ENCODE data around the gene EFEMP1.

The EFEMP1 gene

DNA sequence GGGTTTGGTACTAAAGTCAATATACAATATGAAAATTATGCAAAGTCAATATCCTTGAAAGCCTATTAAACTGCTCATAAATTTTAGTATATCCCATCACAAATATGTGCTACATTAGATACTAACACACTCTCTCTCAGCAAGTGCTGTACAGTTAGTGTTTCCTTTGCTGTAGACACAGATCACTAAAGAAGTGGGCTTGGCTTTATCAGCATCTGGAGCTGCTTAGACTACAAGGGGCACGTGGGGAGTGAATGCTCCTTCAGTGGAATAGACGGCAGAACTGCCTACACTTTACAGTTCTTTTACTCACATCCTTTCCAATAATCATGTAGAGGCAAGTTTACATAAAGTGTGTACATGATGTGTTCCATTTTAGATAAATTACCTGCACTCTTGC, 26.0 kb upstream of the EFEMP1 start:
- 40% methylated on average over 1 of the region's 2 CpGs for WGBS (ENCODE audit: insufficient coverage)
- ChIA-PET POLR2A (no interaction called here), CTCF (no interaction called here)
- no peak overlapping the region for H3K27ac ChIP-seq (ENCODE audit: insufficient read depth in 1 of 2, low read depth in 1 of 2, low read length in 2 of 2, poor library complexity in 1 of 2, severe bottlenecking in 2 of 2)
- no peak overlapping the region for H3K4me3 ChIP-seq (ENCODE audit: control insufficient read depth in 1 of 7, extremely low read depth in 1 of 7, insufficient read depth in 4 of 7, low read depth in 2 of 7, low read length in 6 of 7)
- no peaks in the 10 kb centered on the region for H3K36me3 ChIP-seq (ENCODE audit: control insufficient read depth in 4 of 4, insufficient read depth in 4 of 4, low read length in 3 of 4)
- H3K4me1 ChIP-seq (ENCODE audit: control extremely low read depth in 1 of 4, control insufficient read depth in 4 of 4, insufficient read depth in 4 of 4, low read length in 3 of 4) = no peaks in the 10 kb centered on the region
- peaks cover 0 to 2% (median 0%) of the 10 kb centered on the region in 5 experiments for H3K27me3 ChIP-seq (replicated peaks in 2 of 5; ENCODE audit: control insufficient read depth in 4 of 5, insufficient read depth in 5 of 5, low read length in 4 of 5)
- H3K9me3 ChIP-seq (ENCODE audit: control extremely low read depth in 1 of 5, control insufficient read depth in 4 of 5, insufficient read depth in 2 of 5, low read depth in 1 of 5, low read length in 4 of 5) = no peaks in the 10 kb centered on the region
- DNase-seq = no peak

GRCh38 chr2:55949211-55949610, 25.6 kb upstream of the EFEMP1 start:
- DNase-seq = peak; percentile 2 to 30 (median 30)
- Histone ChIP-seq H3K9me3 (ENCODE audit: control extremely low read depth in 1 of 5, control insufficient read depth in 4 of 5, insufficient read depth in 2 of 5, low read depth in 1 of 5, low read length in 4 of 5) (no peaks in the 10 kb centered on the region), H3K27me3 (replicated peaks in 2 of 5; ENCODE audit: control insufficient read depth in 4 of 5, insufficient read depth in 5 of 5, low read length in 4 of 5) (peaks cover 0 to 2% (median 0%) of the 10 kb centered on the region in 5 experiments), H3K4me1 (ENCODE audit: control extremely low read depth in 1 of 4, control insufficient read depth in 4 of 4, insufficient read depth in 4 of 4, low read length in 3 of 4) (no peaks in the 10 kb centered on the region), H3K27ac (ENCODE audit: insufficient read depth in 1 of 2, low read depth in 1 of 2, low read length in 2 of 2, poor library complexity in 1 of 2, severe bottlenecking in 2 of 2) (no peak overlapping the region), H3K36me3 (ENCODE audit: control insufficient read depth in 4 of 4, insufficient read depth in 4 of 4, low read length in 3 of 4) (no peaks in the 10 kb centered on the region), H3K4me3 (ENCODE audit: control insufficient read depth in 1 of 7, extremely low read depth in 1 of 7, insufficient read depth in 4 of 7, low read depth in 2 of 7, low read length in 6 of 7) (no peak overlapping the region)
- ChIA-PET POLR2A (no interaction called here), CTCF (interaction anchor here (1.8 kb wide), 1 partner anchor 13 kb away, joined by 6 read pairs; no protein-coding TSS in a partner anchor)

DNA sequence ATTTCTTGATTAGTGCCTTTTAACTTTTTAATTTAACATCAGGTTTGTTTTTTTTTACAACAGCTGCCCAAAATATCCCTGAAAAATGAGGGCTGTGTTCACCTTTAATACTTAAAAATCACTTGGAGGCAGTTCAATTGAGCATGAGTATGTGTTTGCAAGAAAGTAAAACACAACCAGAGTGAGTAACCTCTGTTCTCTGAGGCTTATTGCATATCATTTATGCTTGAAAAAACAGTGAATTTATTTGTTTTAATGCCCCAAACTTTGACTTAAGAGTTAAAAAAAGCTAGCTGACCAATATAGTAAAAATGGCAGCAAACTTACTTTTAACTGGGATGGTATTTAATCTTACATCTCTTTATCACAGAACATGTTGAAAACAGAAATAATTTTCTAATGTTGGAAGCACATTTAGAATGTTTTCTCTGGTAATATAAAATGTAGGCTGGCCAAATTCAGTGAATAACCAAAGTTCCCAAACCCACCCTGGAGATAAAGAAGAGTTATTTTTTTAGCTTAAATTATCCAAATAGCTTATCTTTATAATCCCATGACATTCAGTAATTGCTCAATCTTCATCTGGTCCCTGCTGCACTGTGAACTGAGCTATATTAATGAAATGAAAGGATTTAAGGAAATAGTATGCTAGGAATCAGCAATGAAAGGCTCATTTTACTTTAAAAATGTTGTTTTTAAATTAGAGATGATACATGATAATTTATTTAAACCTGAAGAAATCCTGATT, 24.8 kb upstream of the EFEMP1 start:
- ChIA-PET POLR2A (no interaction called here), CTCF (interaction anchor here (1.8 kb wide), 1 partner anchor 14 kb away, joined by 6 read pairs; no protein-coding TSS in a partner anchor)
- Histone ChIP-seq H3K4me3 (ENCODE audit: control insufficient read depth in 1 of 7, extremely low read depth in 1 of 7, insufficient read depth in 4 of 7, low read depth in 2 of 7, low read length in 6 of 7) (no peak overlapping the region), H3K27ac (ENCODE audit: insufficient read depth in 1 of 2, low read depth in 1 of 2, low read length in 2 of 2, poor library complexity in 1 of 2, severe bottlenecking in 2 of 2) (no peak overlapping the region), H3K9me3 (ENCODE audit: control extremely low read depth in 1 of 5, control insufficient read depth in 4 of 5, insufficient read depth in 2 of 5, low read depth in 1 of 5, low read length in 4 of 5) (no peaks in the 10 kb centered on the region), H3K4me1 (ENCODE audit: control extremely low read depth in 1 of 4, control insufficient read depth in 4 of 4, insufficient read depth in 4 of 4, low read length in 3 of 4) (no peaks in the 10 kb centered on the region), H3K36me3 (ENCODE audit: control insufficient read depth in 4 of 4, insufficient read depth in 4 of 4, low read length in 3 of 4) (no peaks in the 10 kb centered on the region), H3K27me3 (replicated peaks in 2 of 5; ENCODE audit: control insufficient read depth in 4 of 5, insufficient read depth in 5 of 5, low read length in 4 of 5) (peaks cover 0 to 2% (median 0%) of the 10 kb centered on the region in 5 experiments)
- DNase-seq = no peak

DNA sequence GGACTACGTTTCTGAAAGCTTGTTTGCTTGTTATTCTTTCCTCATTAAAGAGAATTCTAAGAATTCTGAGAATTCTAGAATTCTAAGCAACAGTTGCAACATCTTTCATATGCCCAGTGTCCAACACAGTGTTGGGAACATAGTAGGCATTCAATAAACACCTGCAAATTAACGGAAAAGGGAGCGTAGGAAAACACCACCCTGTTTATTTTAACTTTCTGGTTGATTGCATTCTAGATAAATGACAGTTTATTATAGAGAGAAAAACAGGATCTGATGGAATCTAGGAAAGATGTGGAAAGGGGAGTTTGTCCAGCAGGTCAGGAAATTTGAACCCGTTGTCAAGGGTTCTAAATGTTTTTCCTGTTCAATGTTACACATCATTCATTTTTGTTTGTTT, 24.2 kb upstream of the EFEMP1 start:
- Histone ChIP-seq H3K4me1 (ENCODE audit: control extremely low read depth in 1 of 4, control insufficient read depth in 4 of 4, insufficient read depth in 4 of 4, low read length in 3 of 4) (no peaks in the 10 kb centered on the region), H3K27ac (ENCODE audit: insufficient read depth in 1 of 2, low read depth in 1 of 2, low read length in 2 of 2, poor library complexity in 1 of 2, severe bottlenecking in 2 of 2) (no peak overlapping the region), H3K27me3 (replicated peaks in 2 of 5; ENCODE audit: control insufficient read depth in 4 of 5, insufficient read depth in 5 of 5, low read length in 4 of 5) (peaks cover 0 to 2% (median 0%) of the 10 kb centered on the region in 5 experiments), H3K4me3 (ENCODE audit: control insufficient read depth in 1 of 7, extremely low read depth in 1 of 7, insufficient read depth in 4 of 7, low read depth in 2 of 7, low read length in 6 of 7) (no peak overlapping the region), H3K9me3 (ENCODE audit: control extremely low read depth in 1 of 5, control insufficient read depth in 4 of 5, insufficient read depth in 2 of 5, low read depth in 1 of 5, low read length in 4 of 5) (no peaks in the 10 kb centered on the region), H3K36me3 (ENCODE audit: control insufficient read depth in 4 of 4, insufficient read depth in 4 of 4, low read length in 3 of 4) (no peaks in the 10 kb centered on the region)
- 100% methylated on average over 2 of the region's 4 CpGs for WGBS (ENCODE audit: insufficient coverage)
- DNase-seq = no peak
- ChIA-PET POLR2A (no interaction called here), CTCF (interaction anchor here (1.8 kb wide), 1 partner anchor 14 kb away, joined by 6 read pairs; no protein-coding TSS in a partner anchor)

- H3K36me3 ChIP-seq (ENCODE audit: control insufficient read depth in 4 of 4, insufficient read depth in 4 of 4, low read length in 3 of 4) = no peaks in the 10 kb centered on the region
- no peaks in the 10 kb centered on the region for H3K4me1 ChIP-seq (ENCODE audit: control extremely low read depth in 1 of 4, control insufficient read depth in 4 of 4, insufficient read depth in 4 of 4, low read length in 3 of 4)
- H3K27me3 ChIP-seq (replicated peaks in 2 of 5; ENCODE audit: control insufficient read depth in 4 of 5, insufficient read depth in 5 of 5, low read length in 4 of 5) = peaks cover 0 to 2% (median 0%) of the 10 kb centered on the region in 5 experiments
- no peak overlapping the region for H3K27ac ChIP-seq (ENCODE audit: insufficient read depth in 1 of 2, low read depth in 1 of 2, low read length in 2 of 2, poor library complexity in 1 of 2, severe bottlenecking in 2 of 2)
- DNase-seq = no peak
- WGBS (ENCODE audit: insufficient coverage) = no CpG with 5 or more reads among the region's 1 CpG
- CTCF ChIA-PET = interaction anchor here (0.5 kb wide), 1 partner anchor 858 kb away, joined by 4 read pairs; no protein-coding TSS in a partner anchor
- H3K4me3 ChIP-seq (ENCODE audit: control insufficient read depth in 1 of 7, extremely low read depth in 1 of 7, insufficient read depth in 4 of 7, low read depth in 2 of 7, low read length in 6 of 7) = no peak overlapping the region
- POLR2A ChIA-PET = no interaction called here
- H3K9me3 ChIP-seq (ENCODE audit: control extremely low read depth in 1 of 5, control insufficient read depth in 4 of 5, insufficient read depth in 2 of 5, low read depth in 1 of 5, low read length in 4 of 5) = no peaks in the 10 kb centered on the region
Measured at GRCh38 chr2:55946793-55947192, 23.2 kb upstream of the EFEMP1 start.

DNA sequence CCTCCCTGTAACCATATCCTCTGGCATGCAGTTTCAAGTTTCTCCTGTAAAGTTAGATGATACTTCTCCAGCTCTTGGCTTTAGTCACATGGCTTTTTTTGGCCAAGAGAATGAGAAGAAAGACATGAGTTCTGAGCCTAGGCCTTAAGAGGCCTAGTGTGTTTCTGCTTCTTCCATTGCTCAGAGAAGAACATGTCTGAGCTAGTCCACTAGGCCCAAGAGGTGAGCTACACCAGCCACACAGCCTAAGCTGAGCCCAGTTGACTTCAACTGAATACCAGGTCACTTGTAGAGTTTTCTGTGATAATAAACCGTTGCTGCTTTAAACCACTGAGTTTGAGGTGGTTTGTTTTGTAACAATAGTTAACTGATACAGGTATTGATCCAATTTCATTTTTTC, 19.9 kb upstream of the EFEMP1 start:
- no peak for DNase-seq
- Histone ChIP-seq H3K4me3 (ENCODE audit: control insufficient read depth in 1 of 7, extremely low read depth in 1 of 7, insufficient read depth in 4 of 7, low read depth in 2 of 7, low read length in 6 of 7) (no peak overlapping the region), H3K4me1 (ENCODE audit: control extremely low read depth in 1 of 4, control insufficient read depth in 4 of 4, insufficient read depth in 4 of 4, low read length in 3 of 4) (no peaks in the 10 kb centered on the region), H3K9me3 (ENCODE audit: control extremely low read depth in 1 of 5, control insufficient read depth in 4 of 5, insufficient read depth in 2 of 5, low read depth in 1 of 5, low read length in 4 of 5) (no peaks in the 10 kb centered on the region), H3K27me3 (replicated peaks in 2 of 5; ENCODE audit: control insufficient read depth in 4 of 5, insufficient read depth in 5 of 5, low read length in 4 of 5) (no peaks in the 10 kb centered on the region), H3K36me3 (ENCODE audit: control insufficient read depth in 4 of 4, insufficient read depth in 4 of 4, low read length in 3 of 4) (no peaks in the 10 kb centered on the region), H3K27ac (ENCODE audit: insufficient read depth in 1 of 2, low read depth in 1 of 2, low read length in 2 of 2, poor library complexity in 1 of 2, severe bottlenecking in 2 of 2) (no peak overlapping the region)
- no CpG with 5 or more reads among the region's 1 CpG for WGBS (ENCODE audit: insufficient coverage)
- ChIA-PET CTCF (interaction anchor here (0.6 kb wide), 1 partner anchor 88 kb away, joined by 3 read pairs; no protein-coding TSS in a partner anchor), POLR2A (interaction anchor here (0.6 kb wide), 1 partner anchor 38 kb away, joined by 3 read pairs; no protein-coding TSS in a partner anchor)

DNA sequence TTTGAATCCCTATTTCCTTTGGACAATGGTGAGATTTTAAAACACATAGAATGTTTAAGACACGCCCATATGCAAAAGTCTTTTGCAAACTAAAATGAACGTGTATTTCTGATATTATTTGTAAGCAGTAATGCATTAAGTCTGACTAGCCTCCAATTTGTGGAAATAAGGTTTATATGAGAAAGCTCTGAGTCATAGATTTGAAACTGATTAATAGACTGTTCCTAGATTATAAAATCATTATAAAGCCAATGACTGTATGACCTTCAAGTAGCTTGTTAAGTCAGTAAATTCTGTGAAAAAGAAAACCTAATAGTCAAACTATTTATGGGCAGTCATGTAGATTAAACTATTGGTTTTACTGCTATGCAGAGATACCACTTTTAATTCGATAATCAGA, 12.8 kb upstream of the EFEMP1 start:
- ChIA-PET POLR2A (no interaction called here), CTCF (no interaction called here)
- H3K4me3 ChIP-seq (ENCODE audit: control insufficient read depth in 1 of 7, extremely low read depth in 1 of 7, insufficient read depth in 4 of 7, low read depth in 2 of 7, low read length in 6 of 7) = no peak overlapping the region
- 100% methylated on average over 1 of the region's 3 CpGs for whole genome bisulfite sequencing (ENCODE audit: insufficient coverage)
- no peaks in the 10 kb centered on the region for H3K9me3 ChIP-seq (ENCODE audit: control extremely low read depth in 1 of 5, control insufficient read depth in 4 of 5, insufficient read depth in 2 of 5, low read depth in 1 of 5, low read length in 4 of 5)
- no peak overlapping the region for H3K27ac ChIP-seq (ENCODE audit: insufficient read depth in 1 of 2, low read depth in 1 of 2, low read length in 2 of 2, poor library complexity in 1 of 2, severe bottlenecking in 2 of 2)
- no peaks in the 10 kb centered on the region for H3K4me1 ChIP-seq (ENCODE audit: control extremely low read depth in 1 of 4, control insufficient read depth in 4 of 4, insufficient read depth in 4 of 4, low read length in 3 of 4)
- H3K36me3 ChIP-seq (ENCODE audit: control insufficient read depth in 4 of 4, insufficient read depth in 4 of 4, low read length in 3 of 4) = no peaks in the 10 kb centered on the region
- peaks cover 0 to 2% (median 0%) of the 10 kb centered on the region in 5 experiments for H3K27me3 ChIP-seq (replicated peaks in 2 of 5; ENCODE audit: control insufficient read depth in 4 of 5, insufficient read depth in 5 of 5, low read length in 4 of 5)
- no peak for DNase-seq
